Stimulated activated naive CD8-positive, alpha-beta T cell treated with anti-CD3 and anti-CD28 coated beads, Interleukin-15, amount 100 ng/mL, for 72 hours (primary cell): Measurements from ENCODE around the gene REP15.

Source experiments
- ATAC-seq: fragments of 150-1000 bp; cut with Tn5 transposase; 2 replicates; pipeline ENCODE4 v1.10.0; 2021; ENCODE audit warnings: mild to moderate bottlenecking, moderate library complexity
- DNase-seq, 2 donors: peaks; one replicate each; pipeline ENCODE4 v3.0.0; 2021 to 2022
- H3K27ac Mint-ChIP-seq, 2 donors: one replicate each; pipeline ENCODE4 v1.8.0; 2022; ENCODE audit warnings: mild to moderate bottlenecking in 2 of 2, mixed read lengths in 2 of 2, moderate library complexity in 2 of 2
- H3K27me3 Mint-ChIP-seq: one replicate; pipeline ENCODE4 v1.8.0; 2022; ENCODE audit warnings: mixed read lengths
- H3K4me1 Mint-ChIP-seq: one replicate; pipeline ENCODE4 v1.8.0; 2022; ENCODE audit warnings: mild to moderate bottlenecking, mixed read lengths
- H3K4me3 Mint-ChIP-seq, 2 donors: one replicate each; pipeline ENCODE4 v1.8.0; 2022; ENCODE audit warnings: mild to moderate bottlenecking in 2 of 2, mixed read lengths in 2 of 2, moderate library complexity in 1 of 2
- H3K9me3 Mint-ChIP-seq, 2 donors: one replicate each; pipeline ENCODE4 v1.8.0; 2022; ENCODE audit warnings: mixed read lengths in 2 of 2

REP15 gene

DNA sequence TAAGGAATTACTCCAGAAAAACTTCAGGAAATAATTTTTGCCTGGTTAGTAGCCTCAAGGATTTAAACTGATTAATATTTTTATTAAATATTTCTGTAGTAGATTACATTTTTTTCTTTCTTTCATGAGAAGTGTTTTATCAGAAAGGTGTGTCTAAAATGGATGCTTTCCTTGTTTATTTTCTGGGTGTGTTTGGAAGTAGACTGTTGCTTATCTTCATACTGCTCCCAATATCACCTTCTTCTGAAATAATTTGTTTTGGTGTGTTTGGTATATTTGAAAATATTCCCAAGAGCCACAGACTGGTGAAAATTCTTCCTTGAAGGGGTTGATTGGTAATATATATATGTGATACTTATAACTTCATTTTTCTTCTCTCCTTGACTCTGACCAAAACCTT lies 10.1 kb upstream of the REP15 start:
- no peak overlapping the region for H3K4me3 Mint-ChIP-seq
- no peak for DNase-seq
- H3K27me3 Mint-ChIP-seq = no peaks in the 10 kb centered on the region
- no peaks in the 10 kb centered on the region for H3K4me1 Mint-ChIP-seq
- H3K27ac Mint-ChIP-seq = no peak overlapping the region
- ATAC-seq = no peak
- H3K9me3 Mint-ChIP-seq = no peaks in the 10 kb centered on the region

DNA sequence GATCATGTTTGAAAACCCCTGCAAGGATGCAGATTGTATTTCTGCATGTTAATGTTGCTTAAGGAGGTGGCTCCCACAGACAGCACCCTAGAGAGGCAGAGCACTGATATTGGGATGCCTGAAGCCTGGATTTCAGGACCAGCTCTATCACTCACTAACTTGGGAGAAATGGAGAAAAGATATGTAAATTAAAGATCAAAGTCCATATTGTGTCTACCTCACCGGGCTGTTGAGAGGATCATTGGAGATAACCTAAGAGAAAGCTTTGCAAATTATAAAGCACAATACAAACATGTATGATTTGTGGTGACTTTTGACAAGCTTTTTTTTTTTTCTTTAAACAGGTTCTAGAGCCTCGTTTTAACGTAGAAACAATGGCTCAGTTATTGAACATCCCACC lies 7.6 kb upstream of the REP15 start:
- no peaks in the 10 kb centered on the region for H3K27me3 Mint-ChIP-seq
- H3K4me1 Mint-ChIP-seq = no peaks in the 10 kb centered on the region
- ATAC-seq (no peak), DNase-seq (no peak)
- no peak overlapping the region for H3K4me3 Mint-ChIP-seq
- no peak overlapping the region for H3K27ac Mint-ChIP-seq
- H3K9me3 Mint-ChIP-seq = no peaks in the 10 kb centered on the region

DNA sequence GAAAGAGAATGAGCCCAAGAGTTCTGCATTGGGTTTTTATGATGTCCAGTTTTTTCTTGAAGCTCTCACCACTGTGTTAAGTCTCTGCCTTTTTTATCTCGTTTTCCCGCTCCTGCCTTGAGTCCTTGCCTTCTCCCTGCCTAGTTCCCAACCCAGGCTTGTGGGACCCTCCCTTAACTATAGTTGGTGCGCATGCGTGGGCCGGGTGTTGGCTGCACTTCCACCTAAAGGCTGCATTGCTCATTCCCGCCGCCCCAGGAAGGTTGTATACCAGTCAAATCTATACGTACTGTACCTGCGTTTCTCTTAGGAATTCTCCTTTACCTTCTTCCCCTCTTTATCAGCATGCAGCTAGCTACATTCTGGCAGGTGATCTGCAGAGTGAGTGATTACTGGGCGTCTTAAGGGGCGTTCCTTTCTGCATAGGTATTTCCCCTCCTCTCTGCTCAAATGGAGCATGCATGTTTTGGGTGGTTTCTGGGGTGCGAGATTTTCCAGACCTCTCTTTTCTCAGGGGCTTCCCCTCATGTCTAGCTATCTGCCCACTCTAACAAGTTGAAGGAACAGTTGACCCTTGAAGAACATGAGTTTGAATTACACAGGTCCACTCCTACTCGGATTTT lies 6.6 kb upstream of the REP15 start:
- DNase-seq (no peak), ATAC-seq (no peak)
- no peak overlapping the region for H3K4me3 Mint-ChIP-seq
- H3K27me3 Mint-ChIP-seq = no peaks in the 10 kb centered on the region
- no peaks in the 10 kb centered on the region for H3K4me1 Mint-ChIP-seq
- H3K27ac Mint-ChIP-seq = no peak overlapping the region
- H3K9me3 Mint-ChIP-seq = no peaks in the 10 kb centered on the region

DNA sequence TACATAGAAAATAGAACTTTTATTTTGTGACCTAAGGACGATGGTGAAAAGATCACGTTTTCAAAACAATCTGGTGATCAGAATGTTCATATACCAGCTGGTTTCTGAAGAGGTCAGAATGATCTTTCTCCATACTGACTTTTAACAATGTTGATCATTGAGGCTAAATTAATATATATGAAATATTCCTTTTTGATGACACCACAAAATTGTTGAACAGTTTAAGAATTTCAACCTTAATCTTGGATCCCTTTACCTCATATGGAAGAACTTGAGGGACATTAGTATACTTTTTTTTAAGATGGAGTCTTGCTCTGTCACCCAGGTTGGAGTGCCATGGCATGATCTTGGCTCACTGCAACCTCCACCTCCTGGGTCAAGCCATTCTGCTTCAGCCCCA lies 2.8 kb upstream of the REP15 start:
- ATAC-seq (no peak), DNase-seq (no peak)
- Mint-ChIP-seq H3K4me1 (no peaks in the 10 kb centered on the region), H3K4me3 (no peak overlapping the region), H3K27ac (no peak overlapping the region), H3K27me3 (no peaks in the 10 kb centered on the region), H3K9me3 (no peaks in the 10 kb centered on the region)

DNA sequence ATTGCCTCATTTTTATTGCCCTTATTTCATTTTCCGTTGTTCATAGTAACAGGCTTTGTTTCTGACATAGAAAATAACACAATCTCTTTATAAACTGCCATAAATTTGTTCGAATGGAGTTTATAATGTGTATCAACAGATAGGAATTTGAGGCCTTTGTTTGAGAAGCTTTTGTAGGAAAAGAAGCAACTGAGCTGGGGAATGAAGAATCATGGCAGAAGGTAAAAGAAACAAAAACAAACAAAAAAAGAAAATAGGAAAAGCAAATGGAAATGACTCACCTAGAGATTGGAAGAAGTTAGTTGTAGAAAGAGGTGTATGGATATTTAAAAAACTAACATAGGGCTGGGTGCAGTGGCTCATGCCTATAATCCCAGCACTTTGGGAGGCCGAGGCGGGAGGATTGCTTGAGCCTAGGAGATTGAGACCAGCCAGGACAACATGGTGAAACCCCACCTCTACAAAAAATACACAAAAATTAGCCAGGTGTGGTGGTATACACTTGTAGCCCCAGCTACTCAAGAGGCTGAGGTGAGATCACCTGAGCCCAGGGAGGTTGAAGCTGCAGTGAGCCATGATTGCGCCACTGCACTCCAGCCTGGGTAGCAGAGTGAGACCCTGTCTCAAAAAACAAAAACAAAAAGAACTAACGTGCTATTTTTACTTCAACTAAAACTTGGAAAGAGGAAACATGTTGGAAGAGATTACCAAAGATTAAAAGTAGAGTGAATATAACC lies 523 bp upstream of the REP15 start:
- Mint-ChIP-seq H3K4me1 (no peaks in the 10 kb centered on the region), H3K27me3 (no peaks in the 10 kb centered on the region), H3K4me3 (no peak overlapping the region), H3K27ac (no peak overlapping the region), H3K9me3 (no peaks in the 10 kb centered on the region)
- DNase-seq (no peak), ATAC-seq (no peak)

DNA sequence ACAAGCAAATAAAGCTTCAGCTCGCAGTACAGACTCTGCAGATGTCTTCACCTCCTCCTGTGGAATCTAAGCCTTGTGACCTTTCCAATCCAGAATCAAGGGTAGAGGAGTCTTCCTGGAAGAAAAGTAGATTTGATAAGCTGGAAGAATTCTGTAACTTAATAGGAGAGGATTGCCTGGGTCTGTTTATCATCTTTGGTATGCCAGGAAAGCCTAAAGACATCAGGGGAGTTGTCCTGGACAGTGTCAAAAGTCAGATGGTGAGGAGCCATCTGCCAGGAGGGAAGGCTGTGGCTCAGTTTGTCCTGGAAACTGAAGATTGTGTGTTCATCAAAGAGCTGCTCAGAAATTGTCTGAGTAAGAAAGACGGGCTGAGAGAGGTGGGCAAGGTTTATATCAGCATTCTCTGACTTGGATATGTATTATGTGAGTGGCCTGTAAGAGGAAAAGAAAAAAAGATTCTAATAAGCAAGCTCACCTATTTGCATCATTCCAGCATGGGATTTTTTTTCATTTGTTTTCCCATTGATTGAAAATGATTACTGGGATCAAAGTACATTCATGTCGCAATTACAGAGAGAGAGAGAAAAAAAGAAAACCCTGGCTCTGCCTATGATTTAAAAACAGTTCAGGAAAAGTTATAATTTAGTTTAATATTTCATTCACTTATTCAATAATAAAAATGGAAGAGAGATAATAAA lies 767 bp downstream of the REP15 start:
- no peak for DNase-seq
- no peaks in the 10 kb centered on the region for H3K9me3 Mint-ChIP-seq
- no peak overlapping the region for H3K27ac Mint-ChIP-seq
- H3K4me3 Mint-ChIP-seq = no peak overlapping the region
- ATAC-seq = no peak
- H3K4me1 Mint-ChIP-seq = no peaks in the 10 kb centered on the region
- no peaks in the 10 kb centered on the region for H3K27me3 Mint-ChIP-seq

DNA sequence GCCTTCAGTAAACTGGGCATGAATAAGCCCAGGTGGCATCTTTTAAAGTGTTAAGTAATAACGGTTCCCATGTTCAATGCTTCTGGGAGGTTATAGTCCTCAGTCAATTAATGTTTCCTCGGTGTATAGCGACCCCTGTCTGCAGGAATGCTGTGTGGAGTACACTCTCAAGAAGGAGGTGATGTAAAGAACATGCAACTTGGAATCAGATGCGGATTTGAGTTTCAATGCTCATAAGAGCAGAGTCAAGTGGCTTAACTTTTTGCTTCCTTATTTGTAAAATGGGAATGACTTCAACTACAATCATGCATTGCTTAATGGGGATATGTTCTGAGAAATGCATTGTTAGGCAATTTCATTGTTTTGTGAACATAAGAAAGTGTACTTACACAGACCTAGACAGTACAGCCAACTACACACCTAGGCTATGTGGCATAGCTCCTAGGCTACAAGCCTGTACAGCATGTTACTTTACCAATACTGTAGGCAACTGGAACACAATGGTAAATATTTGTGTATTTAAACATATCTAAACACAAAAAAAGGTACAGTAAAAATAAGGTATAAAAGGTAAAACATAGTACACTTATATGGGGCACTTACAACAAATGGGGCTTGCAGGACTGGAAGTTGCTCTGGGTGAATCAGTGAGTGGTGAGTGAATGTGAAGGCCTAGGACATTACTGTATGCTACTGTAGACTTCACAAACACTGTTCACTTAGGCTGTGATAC lies 7.6 kb downstream of the REP15 start:
- Mint-ChIP-seq H3K4me1 (peaks cover 6% of the 10 kb centered on the region), H3K27me3 (no peaks in the 10 kb centered on the region), H3K4me3 (no peak overlapping the region), H3K27ac (peak overlapping the region in 1 of 2 donors; percentile 87), H3K9me3 (no peaks in the 10 kb centered on the region)
- DNase-seq (peak; percentile 66 to 77), ATAC-seq (peak; percentile 98)

DNA sequence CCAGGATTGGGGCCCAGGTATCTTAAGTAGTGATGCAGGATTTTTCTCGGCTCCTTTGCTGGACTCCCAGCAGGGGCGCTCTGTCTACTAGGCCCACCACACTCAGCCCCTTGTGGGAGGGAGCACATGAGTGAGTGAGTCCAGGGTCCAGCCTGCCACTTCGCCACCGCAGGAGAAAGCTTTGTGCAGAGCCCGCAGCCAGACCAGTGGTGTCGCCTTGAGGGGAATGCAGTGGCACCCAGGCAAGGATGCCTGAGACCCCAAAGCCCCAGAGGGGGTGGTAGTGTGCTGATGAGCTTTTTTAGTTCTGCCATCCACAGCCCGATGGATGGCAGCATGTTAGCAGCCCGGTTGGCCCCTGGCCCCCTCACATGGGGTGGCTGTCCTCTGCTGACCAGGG lies 9.0 kb downstream of the REP15 start:
- H3K4me3 Mint-ChIP-seq = no peak overlapping the region
- H3K9me3 Mint-ChIP-seq = no peaks in the 10 kb centered on the region
- H3K27ac Mint-ChIP-seq = no peak overlapping the region
- H3K27me3 Mint-ChIP-seq = no peaks in the 10 kb centered on the region
- peaks cover 6% of the 10 kb centered on the region for H3K4me1 Mint-ChIP-seq
- DNase-seq = no peak
- no peak for ATAC-seq

DNA sequence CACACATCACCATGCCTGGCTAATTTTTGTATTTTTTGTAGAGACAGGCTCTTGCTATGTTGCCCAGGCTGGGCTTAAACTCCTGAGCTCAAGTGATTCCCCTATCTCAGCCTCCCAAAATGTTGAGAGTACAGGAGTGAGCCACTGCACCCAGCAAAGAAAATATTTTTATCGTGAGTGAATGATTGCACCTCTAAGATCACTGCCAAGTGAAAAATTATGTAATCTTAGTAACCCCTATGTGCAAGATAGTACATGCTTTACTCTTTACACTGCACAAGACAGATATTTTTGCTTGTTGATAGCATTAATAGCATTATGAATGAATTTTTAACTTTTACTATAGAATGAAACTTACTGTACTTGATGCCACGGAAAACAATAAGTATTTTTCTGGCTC lies 11.0 kb downstream of the REP15 start:
- Mint-ChIP-seq H3K4me1 (peaks cover 13% of the 10 kb centered on the region), H3K27ac (no peak overlapping the region), H3K9me3 (no peaks in the 10 kb centered on the region), H3K4me3 (no peak overlapping the region), H3K27me3 (no peaks in the 10 kb centered on the region)
- no peak for DNase-seq
- ATAC-seq = no peak

DNA sequence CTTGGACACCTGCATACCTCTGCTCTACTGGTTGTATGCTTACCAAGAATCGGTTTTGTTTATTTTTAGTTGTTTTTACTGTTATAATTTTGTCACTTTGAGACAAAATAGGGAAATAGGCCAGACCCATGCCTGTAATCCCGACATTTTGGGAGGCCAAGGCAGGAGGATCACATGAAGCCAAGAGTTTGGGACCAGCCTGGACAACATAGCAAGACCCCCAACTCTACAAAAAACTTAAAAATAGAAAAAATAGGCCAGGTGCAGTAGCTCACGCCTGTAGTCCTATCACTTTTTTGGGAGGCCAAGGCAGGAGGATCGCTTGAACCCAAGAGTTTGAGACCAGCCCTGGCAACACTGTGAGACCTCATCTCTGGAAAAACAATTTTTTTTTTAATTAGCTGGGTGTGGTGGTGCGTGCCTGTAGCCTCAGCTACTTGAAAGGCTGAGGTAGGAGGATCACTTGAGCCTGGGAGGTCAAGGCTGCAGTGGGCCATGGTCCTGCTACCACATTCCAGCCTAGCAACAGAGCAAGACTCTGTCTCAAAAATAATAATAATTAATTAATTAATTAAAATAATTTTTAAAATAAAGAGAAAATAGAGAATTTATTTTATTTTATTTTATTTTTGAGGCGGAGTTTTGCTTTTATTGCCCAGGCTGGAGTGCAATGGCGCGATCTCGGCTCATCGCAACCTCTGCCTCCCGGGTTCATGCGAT lies 13.1 kb downstream of the REP15 start:
- Mint-ChIP-seq H3K27ac (peak overlapping the region in 1 of 2 donors; percentile 7), H3K4me3 (peak overlapping the region; percentile 91 to 98), H3K4me1 (peaks cover 26% of the 10 kb centered on the region), H3K27me3 (no peaks in the 10 kb centered on the region), H3K9me3 (no peaks in the 10 kb centered on the region)
- DNase-seq (no peak), ATAC-seq (no peak)

DNA sequence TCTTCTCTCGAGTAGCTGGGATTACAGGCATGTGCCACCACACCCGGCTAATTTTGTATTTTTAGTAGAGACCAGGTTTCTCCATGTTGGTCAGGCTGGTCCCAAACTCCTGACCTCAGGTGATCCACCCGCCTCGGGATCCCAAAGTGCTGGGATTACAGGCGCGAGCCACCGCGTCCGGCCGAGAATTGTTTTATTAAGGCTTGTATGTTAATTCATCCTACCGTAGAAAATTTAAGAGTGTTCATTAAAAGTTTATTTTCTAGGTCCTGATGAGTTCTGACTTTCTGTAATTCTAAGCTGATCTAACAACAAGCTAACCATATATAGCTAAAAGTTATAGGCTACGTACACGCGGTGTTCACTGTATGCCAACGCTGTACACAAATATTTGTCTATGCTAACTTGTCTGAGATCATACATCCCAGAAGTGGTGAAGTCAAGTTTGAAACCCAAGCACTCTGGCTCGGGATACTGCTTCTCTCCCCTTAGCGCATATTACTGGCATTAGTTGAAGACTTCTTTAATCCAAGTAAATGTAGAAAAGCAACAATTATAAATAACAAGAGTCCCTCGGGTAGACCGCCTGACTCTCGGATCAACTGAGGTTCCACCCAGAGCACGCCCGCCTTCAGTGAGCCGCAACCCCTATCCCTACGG lies 13.8 kb downstream of the REP15 start:
- no peaks in the 10 kb centered on the region for H3K9me3 Mint-ChIP-seq
- peaks cover 26% of the 10 kb centered on the region for H3K4me1 Mint-ChIP-seq
- H3K4me3 Mint-ChIP-seq = peak overlapping the region; percentile 91 to 98
- H3K27ac Mint-ChIP-seq = peak overlapping the region; percentile 98
- H3K27me3 Mint-ChIP-seq = no peaks in the 10 kb centered on the region
- DNase-seq (no peak), ATAC-seq (peak; percentile 65)

DNA sequence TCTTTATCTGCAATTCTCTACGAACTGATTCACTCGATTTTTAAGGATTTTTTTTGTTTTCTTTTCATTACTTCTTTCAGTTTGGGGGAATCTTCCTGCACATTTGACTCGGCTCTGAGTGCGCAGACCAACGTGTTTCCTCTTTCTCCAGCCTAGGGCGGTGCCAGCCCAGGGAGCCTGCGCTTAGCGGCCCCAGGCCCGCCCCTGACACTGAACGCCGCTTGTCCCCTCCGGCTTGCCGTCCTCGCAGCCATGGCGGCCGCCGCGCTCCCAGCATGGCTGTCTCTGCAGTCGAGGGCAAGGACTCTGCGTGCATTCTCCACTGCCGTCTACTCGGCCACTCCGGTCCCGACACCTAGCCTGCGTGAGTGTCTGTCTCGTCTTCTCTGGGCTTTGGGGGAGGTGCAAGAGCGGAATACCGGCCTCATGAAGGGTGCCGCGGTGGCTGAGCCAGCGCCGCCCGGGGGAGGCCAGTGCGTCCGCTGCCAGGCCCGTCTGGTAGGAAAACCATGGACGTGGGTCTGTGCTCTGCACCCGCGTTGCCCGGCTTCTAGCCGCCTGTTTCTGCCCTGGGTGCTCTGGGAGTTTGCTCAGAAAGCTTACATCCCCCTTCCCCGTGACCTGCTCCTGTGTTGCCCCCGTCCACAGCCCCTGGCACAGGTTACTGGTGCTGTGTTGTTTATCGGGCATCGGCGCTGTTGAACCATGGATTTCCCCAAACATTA lies 14.5 kb downstream of the REP15 start, which contains the start of gene MRPS35:
TSS of gene MRPS35 (plus strand) at position 241 of the 725 bp plus-strand sequence. CDS start at position 253, 12 bp downstream.
- Mint-ChIP-seq H3K9me3 (no peaks in the 10 kb centered on the region), H3K27me3 (no peaks in the 10 kb centered on the region), H3K27ac (peak within 1 kb of the TSS; percentile 98), H3K4me1 (peaks cover 26% of the 10 kb centered on the region), H3K4me3 (peak within 1 kb of the TSS; percentile 91 to 98)
- ATAC-seq = peak; percentile 98
- peak; percentile 89 to 93 for DNase-seq

DNA sequence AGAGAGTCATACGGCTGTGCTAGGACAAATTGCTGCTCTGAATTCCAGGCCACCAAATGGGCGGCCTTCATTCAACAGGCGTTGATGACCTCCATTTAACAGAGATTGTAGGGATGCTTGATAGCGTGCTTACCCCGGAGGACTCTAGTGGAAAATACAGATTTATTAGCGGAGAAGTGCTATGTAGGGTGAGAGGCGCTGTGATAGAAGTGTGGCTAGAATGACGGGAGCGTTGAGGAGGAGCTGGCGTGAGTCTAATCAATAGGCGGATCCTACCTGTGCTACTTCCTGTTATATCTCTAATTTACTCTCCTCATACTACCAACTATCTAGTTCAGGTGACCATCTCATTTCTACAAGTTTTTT lies 15.1 kb downstream of the REP15 start:
- Mint-ChIP-seq H3K4me1 (peaks cover 26% of the 10 kb centered on the region), H3K27ac (peak overlapping the region; percentile 98), H3K4me3 (peak overlapping the region; percentile 91 to 98), H3K27me3 (no peaks in the 10 kb centered on the region), H3K9me3 (no peaks in the 10 kb centered on the region)
- ATAC-seq (peak; percentile 13), DNase-seq (peak in 1 of 2 donors; percentile 12)

DNA sequence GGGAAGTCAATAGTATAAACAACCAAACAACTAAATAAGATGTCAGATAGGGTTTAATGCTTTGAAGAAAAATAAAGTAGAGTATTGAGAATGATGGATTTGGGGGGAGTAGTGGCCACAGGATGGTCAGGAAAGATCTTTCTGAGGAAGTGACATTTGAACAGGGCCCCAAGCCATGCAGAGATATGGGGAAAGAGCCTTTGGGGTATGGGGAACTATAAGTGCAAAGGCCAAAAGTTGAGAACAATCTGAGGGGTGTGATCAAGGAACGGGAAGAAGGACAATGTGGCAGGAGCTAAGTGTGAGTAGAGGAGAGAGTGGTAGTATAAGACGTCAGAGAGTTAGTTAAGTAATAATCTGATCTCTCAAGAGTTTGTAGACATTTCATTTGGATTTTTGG lies 15.7 kb downstream of the REP15 start:
- H3K27ac Mint-ChIP-seq = peak overlapping the region in 1 of 2 donors; percentile 45
- no peaks in the 10 kb centered on the region for H3K27me3 Mint-ChIP-seq
- peaks cover 26% of the 10 kb centered on the region for H3K4me1 Mint-ChIP-seq
- no peaks in the 10 kb centered on the region for H3K9me3 Mint-ChIP-seq
- ATAC-seq = no peak
- DNase-seq = no peak
- H3K4me3 Mint-ChIP-seq = peak overlapping the region; percentile 91 to 98
